ENCODE measurements around the gene GPRASP1.

- TF ChIP-seq ZFX (IDR thresholded peaks at IDR 0.05; ENCODE audit: borderline replicate concordance) (no peak), CTCF (IDR thresholded peaks at IDR 0.05) (no peak)
Observed at GRCh38 chrX:102669526-102669925, 18.2 kb downstream of the GPRASP1 start.

All from 22Rv1 (cell line).